GM12872 (cell line): ENCODE measurements around the gene TMCO1.

Experiments
- CTCF ChIP-seq: IDR thresholded peaks from 3 replicates; pipeline ENCODE4 v1.5.1; 2011; ENCODE audit warnings: low read depth, mild to moderate bottlenecking, low read length, moderate library complexity; ENCODE audit not compliant: insufficient read depth

The TMCO1 gene

DNA sequence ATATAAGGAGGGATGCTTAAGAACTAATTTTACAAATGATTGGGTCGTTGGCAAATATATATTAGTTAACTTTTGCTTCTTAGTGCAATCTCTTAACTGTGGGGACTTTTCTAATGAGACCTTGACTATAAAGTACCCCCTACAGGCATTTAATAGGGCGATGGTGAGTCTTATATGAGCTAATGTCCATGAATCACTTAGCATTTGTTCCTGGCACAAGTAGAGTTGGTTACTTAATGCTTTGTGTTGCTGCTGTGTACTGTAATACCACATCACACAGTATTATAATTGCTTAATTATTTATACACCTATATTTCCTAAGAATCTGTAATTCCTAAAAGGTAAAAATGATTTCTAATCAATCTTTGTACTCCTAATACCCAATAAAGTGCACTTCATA lies 25.3 kb upstream of the TMCO1 start:
- no peak for TF ChIP-seq CTCF

GRCh38 chr1:165787741-165788140 lies 19.1 kb upstream of the TMCO1 start:
- TF ChIP-seq CTCF, result no peak

GRCh38 chr1:165773324-165773965 lies 4.8 kb upstream of the TMCO1 start:
- TF ChIP-seq CTCF, result no peak

GRCh38 chr1:165772739-165773138 lies 4.1 kb upstream of the TMCO1 start:
- no peak for TF ChIP-seq CTCF

- no peak for TF ChIP-seq CTCF
These were observed 4.4 kb downstream of the TMCO1 start for GRCh38 chr1:165764277-165764676.

DNA sequence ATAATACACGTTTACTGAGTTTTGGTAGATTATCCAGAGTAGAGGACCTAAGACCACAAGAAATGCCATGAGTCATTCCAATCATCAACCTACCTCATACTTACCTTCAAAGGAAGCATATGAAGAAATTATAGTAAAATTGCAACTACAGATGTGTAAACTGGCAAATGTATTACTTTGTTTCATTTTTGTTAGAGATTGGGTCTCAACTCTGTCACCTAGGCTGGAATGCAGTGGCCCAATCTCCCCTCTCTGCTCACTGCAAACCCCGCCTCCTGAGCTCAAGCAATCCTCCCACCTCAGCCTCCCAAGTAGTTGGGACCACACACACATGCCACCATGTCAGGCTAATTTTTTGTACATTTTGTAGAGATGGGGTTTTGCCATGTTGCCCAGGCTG lies 5.2 kb downstream of the TMCO1 start:
- TF ChIP-seq CTCF, result no peak

GRCh38 chr1:165762725-165763124 lies 5.9 kb downstream of the TMCO1 start:
- no peak for TF ChIP-seq CTCF

DNA sequence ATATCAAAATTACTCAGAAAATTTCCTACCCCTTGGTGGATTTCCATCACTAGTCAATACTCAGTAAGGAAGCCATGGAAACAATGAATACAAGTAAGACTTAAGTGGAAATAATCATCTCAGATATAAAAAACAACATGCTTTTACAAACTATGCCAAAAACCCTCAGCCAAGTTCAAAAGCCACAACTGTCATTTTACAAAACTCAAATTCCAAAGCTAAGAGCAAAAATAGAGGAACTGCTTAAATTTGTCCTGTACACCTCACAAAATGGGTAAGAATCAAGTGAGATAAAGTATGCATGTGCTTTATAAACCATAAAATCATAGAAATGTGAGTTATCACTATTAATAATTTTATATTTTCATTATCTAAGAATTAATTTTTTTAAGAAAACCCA lies 9.6 kb downstream of the TMCO1 start:
- no peak for TF ChIP-seq CTCF
